ENCODE data around the gene LILRA6.
"Not testable (repeated sequence)": the region's sequence is repeated elsewhere in the genome, so short reads cannot be mapped to it uniquely, and the experiment has no call there.

DNA sequence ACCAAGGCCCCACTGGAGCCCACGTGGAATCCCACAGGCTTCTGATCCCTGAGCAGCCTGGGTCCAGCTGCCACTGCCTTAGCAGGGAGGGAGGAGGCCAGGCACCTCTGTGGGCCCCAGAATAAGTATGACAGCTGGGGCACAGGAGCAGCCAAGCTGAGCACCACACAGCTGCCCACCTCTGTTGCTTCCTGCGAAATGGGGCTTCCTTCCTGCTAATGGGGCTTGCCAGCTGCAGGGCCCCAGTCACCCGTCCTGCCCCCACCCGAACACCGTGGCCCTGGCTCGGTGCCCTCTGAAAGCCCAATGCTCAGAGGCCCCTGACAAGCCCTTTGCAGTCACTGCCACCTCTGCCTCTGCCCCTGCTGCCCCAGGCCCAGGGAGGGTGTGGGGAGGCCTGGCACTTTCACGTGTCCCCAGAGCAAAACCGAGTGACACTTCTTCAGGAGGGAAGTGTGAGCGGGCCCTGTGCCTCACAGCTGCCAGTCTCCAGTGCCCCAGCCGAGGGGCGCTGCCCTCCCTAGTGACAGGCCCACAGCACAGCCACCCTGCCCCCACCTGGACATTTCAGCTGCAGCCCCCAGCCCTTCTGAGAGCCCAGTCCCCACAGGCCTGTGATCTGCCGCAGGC is 43.0 kb upstream of the LILRA6 start:
- TF ChIP-seq POLR2A (IDR thresholded peaks at IDR 0.05; ENCODE audit: low read depth, low read length); POLR2AphosphoS5 (IDR thresholded peaks at IDR 0.05; ENCODE audit: low read depth, low read length); TAF1 (IDR thresholded peaks at IDR 0.05; ENCODE audit: borderline replicate concordance, low read depth, low read length): not testable (repeated sequence)

Measured in GM12892 (cell line).